ENCODE data around the gene P4HA2. TPM values are rescaled to one million over a fixed set of nuclear protein-coding genes. Genes with fewer than 3 reads are reported as not detected.

The P4HA2 gene
- total RNA-seq, 2 donors from 2014 or later: 32.3 to 57.9 TPM

DNA sequence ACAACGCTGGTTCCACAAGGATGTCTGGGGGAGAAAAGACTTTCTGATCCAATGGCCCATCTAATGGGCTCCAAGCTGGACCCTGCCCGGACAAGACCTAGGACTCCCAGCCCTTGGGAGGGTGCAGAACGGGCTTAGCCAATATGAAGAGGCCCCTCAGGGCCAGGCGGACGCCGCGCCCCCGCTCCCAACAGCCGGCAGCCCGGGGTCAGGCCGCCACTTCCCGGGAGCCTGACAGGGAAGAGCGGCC, 493 bp downstream of the P4HA2 start:
- Histone ChIP-seq H3K27ac (peak overlapping the region; percentile 97 to 99 (median 98)), H3K4me1 (peaks cover 53% of the 10 kb centered on the region), H3K4me3 (peak overlapping the region; percentile 25 to 30), H3K36me3 (replicated peaks in 1 of 2; ENCODE audit: insufficient read depth in 1 of 2, low read depth in 2 of 2) (no peaks in the 10 kb centered on the region), H3K9me3 (no peaks in the 10 kb centered on the region), H3K27me3 (no peaks in the 10 kb centered on the region)
- TF ChIP-seq, protein P1, sequence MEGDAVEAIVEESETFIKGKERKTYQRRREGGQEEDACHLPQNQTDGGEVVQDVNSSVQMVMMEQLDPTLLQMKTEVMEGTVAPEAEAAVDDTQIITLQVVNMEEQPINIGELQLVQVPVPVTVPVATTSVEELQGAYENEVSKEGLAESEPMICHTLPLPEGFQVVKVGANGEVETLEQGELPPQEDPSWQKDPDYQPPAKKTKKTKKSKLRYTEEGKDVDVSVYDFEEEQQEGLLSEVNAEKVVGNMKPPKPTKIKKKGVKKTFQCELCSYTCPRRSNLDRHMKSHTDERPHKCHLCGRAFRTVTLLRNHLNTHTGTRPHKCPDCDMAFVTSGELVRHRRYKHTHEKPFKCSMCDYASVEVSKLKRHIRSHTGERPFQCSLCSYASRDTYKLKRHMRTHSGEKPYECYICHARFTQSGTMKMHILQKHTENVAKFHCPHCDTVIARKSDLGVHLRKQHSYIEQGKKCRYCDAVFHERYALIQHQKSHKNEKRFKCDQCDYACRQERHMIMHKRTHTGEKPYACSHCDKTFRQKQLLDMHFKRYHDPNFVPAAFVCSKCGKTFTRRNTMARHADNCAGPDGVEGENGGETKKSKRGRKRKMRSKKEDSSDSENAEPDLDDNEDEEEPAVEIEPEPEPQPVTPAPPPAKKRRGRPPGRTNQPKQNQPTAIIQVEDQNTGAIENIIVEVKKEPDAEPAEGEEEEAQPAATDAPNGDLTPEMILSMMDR (IDR thresholded peaks at IDR 0.05): peak in 1 of 7 experiments; percentile 21
- no peak for TF ChIP-seq POLR2A (IDR thresholded peaks at IDR 0.05)
- 0% methylated on average over 13 of the region's 13 CpGs; no CpG with 5 or more reads in 1 of the 2 donors for WGBS, 2 donors
- ATAC-seq (no peak), DNase-seq (no peak)
- intact Hi-C loops (cut with DNase I): no loop called here

DNA sequence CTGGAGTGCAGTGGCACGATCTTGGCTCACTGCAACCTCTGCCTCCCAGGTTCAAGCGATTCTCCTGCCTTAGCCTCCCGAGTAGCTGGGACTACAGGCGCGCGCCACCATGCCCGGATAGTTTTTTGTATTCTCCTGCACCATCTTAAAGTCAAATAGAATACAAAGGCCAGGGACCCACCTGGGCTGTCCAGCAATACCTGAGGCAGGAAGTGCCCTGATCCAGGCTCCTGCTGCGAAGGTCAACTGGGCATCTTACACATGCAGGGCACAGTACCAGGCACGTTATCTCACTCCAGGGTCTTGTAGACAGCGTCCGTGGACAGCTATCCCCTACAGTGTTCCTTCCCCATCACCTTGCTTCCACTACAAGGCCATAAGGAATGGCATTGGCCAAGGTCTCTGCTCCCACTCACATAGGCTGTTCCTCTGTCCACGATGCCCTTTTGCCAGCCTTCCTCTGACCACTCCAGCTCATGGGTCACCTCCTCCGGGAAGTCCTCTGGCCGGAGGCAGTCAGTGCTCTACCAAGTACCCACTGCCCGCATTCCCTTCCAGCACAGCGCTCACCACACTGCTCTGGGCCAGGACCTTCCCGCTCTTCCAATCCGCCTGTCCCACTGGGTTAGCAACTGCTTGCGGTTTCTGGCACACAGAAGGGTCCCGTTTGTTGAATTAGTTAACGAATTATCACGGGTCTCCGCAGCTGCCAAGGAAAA, 978 bp downstream of the P4HA2 start:
- ATAC-seq (no peak), DNase-seq (peak; percentile 39 to 56 (median 42))
- H3K27ac ChIP-seq: peak overlapping the region; percentile 97 to 99 (median 98)
- no peaks in the 10 kb centered on the region for H3K36me3 ChIP-seq (replicated peaks in 1 of 2; ENCODE audit: insufficient read depth in 1 of 2, low read depth in 2 of 2)
- H3K4me1 ChIP-seq: peaks cover 57% of the 10 kb centered on the region
- intact Hi-C loops (cut with DNase I): no loop called here
- peak overlapping the region; percentile 25 to 30 for H3K4me3 ChIP-seq
- no peaks in the 10 kb centered on the region for H3K9me3 ChIP-seq
- TF ChIP-seq POLR2A (IDR thresholded peaks at IDR 0.05): no peak
- TF ChIP-seq, protein P1 (IDR thresholded peaks at IDR 0.05): no peak
- WGBS, 2 donors: 42 to 51% methylated on average over 19 to 23 of the region's 23 CpGs
- H3K27me3 ChIP-seq: no peaks in the 10 kb centered on the region

DNA sequence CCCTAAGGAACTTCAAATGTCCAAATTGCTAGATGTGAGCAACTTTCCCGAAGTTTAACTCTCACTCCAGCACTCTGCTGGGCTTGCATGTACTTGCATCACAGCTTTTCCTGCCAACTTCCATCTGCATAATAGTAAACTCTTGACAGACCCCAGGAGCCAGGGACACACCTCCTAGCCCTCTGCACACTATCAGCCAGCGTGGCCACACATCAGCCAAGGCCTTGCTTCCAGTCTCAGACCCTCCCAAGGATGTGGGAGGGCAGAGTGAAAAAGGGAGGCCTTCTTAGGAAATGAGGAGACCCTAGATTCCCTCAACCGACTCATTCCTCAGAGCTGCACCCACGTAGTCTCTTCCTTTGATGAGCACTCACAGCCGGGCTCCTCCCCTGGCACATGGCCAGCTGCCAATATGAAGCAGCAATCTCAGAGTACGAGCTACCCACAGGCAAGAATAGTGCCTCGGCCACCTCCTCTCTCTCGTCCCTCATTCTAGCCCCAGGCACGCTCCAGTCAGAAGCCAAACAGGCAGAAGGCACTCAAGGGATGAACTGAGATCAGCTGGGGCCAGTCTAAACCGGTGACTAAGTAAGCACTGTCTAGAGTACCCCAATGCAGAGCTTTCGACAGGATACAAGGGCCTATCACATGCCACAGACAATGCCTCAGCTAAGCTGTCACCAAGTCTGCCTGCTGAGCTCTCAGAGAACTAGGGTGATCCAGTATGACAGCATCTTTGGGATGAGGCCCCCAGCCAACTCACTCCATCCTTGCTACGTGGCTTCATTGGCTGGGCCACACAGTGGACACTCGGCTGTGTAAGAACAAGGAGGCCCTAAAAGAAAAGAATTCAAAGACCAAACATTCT, 2.3 kb downstream of the P4HA2 start:
- H3K9me3 ChIP-seq: no peaks in the 10 kb centered on the region
- H3K36me3 ChIP-seq (replicated peaks in 1 of 2; ENCODE audit: insufficient read depth in 1 of 2, low read depth in 2 of 2): no peaks in the 10 kb centered on the region
- TF ChIP-seq, protein P1 (IDR thresholded peaks at IDR 0.05): no peak
- no peak for TF ChIP-seq POLR2A (IDR thresholded peaks at IDR 0.05)
- H3K4me1 ChIP-seq: peaks cover 65% of the 10 kb centered on the region
- 42 to 47% methylated on average over 10 to 13 of the region's 13 CpGs for WGBS, 2 donors
- no peak overlapping the region for H3K4me3 ChIP-seq
- ATAC-seq: no peak
- peak; percentile 49 to 73 (median 60) for DNase-seq
- H3K27ac ChIP-seq: peak overlapping the region in 3 of 4 donors; percentile 19 to 99 (median 62)
- no peaks in the 10 kb centered on the region for H3K27me3 ChIP-seq
- intact Hi-C loops (cut with DNase I): no loop called here

DNA sequence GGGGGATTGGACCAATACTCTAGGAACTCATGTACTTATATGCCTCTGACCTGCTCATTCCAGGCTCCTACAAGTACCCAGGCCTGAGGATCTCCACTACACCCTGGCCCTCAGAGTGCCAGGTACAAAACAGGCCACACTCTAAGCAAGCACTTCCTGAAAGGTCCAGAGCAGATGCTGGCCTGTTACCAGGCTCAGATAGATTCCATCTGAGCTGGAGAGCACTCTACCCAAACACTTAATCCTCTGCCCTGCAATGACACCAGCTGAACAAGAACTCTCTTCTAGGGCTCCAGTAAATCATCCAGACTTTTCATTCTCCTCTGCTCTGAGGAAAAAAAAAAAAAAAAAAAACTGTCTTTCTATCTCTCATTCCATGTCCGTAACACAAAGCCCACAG, 2.9 kb downstream of the P4HA2 start:
- Histone ChIP-seq H3K4me1 (peaks cover 71% of the 10 kb centered on the region), H3K4me3 (no peak overlapping the region), H3K27ac (peak overlapping the region in 2 of 4 donors; percentile 19 to 99), H3K27me3 (no peaks in the 10 kb centered on the region), H3K36me3 (replicated peaks in 1 of 2; ENCODE audit: insufficient read depth in 1 of 2, low read depth in 2 of 2) (no peaks in the 10 kb centered on the region), H3K9me3 (no peaks in the 10 kb centered on the region)
- TF ChIP-seq, protein P1 (IDR thresholded peaks at IDR 0.05): no peak
- TF ChIP-seq POLR2A (IDR thresholded peaks at IDR 0.05): no peak
- ATAC-seq: no peak
- DNase-seq: peak; percentile 15 to 38 (median 32)
- intact Hi-C loops (cut with DNase I): no loop called here
- 50 to 60% methylated on average over 1 of the region's 1 CpG for WGBS, 2 donors

Data from body of pancreas (tissue), 4 donors.